Skeletal muscle cell (primary cell): Measurements from ENCODE around the gene HES2.

Experiments used
- DNase-seq: peaks from one replicate; pipeline ENCODE4 v3.0.0-alpha.2; 2010; ENCODE audit warnings: low read depth
- H3K4me3 ChIP-seq: 2 replicates; pipeline ENCODE4 v1.5.1; 2011; ENCODE audit warnings: low read depth, mild to moderate bottlenecking, control low read depth, low read length, moderate library complexity

HES2 gene

GRCh38 chr1:6423321-6423999, 3.7 kb upstream of the HES2 start:
- no peak for DNase-seq
- H3K4me3 ChIP-seq, result no peak overlapping the region

GRCh38 chr1:6421266-6421665, 1.5 kb upstream of the HES2 start:
- H3K4me3 ChIP-seq, result no peak overlapping the region
- no peak for DNase-seq

- no peak for DNase-seq
- peak overlapping the region; percentile 11 for H3K4me3 ChIP-seq
These were observed 829 bp upstream of the HES2 start for GRCh38 chr1:6420454-6421042.

GRCh38 chr1:6419397-6419803, 319 bp downstream of the HES2 start:
- DNase-seq, result no peak
- peak overlapping the region; percentile 28 for H3K4me3 ChIP-seq

GRCh38 chr1:6418668-6419396, 887 bp downstream of the HES2 start:
- H3K4me3 ChIP-seq, result no peak overlapping the region
- DNase-seq, result no peak

- H3K4me3 ChIP-seq, result no peak overlapping the region
- DNase-seq, result no peak
These were observed 1.6 kb downstream of the HES2 start for GRCh38 chr1:6417961-6418667.

- H3K4me3 ChIP-seq, result no peak overlapping the region
- no peak for DNase-seq
These were observed 2.8 kb downstream of the HES2 start for GRCh38 chr1:6416906-6417305.

GRCh38 chr1:6416295-6416656, 3.4 kb downstream of the HES2 start:
- no peak overlapping the region for H3K4me3 ChIP-seq
- DNase-seq, result no peak

GRCh38 chr1:6414881-6415626, 4.7 kb downstream of the HES2 start:
- H3K4me3 ChIP-seq, result no peak overlapping the region

GRCh38 chr1:6414443-6414844, 5.3 kb downstream of the HES2 start:
- peak overlapping the region; percentile 18 for H3K4me3 ChIP-seq
- DNase-seq, result no peak

More at GRCh38 chr1:6414881-6415626, 4.7 kb downstream of the HES2 start:
- DNase-seq, result no peak

- no peak overlapping the region for H3K4me3 ChIP-seq
- no peak for DNase-seq
These were observed 6.8 kb downstream of the HES2 start for GRCh38 chr1:6412896-6413295.

- H3K4me3 ChIP-seq, result no peak overlapping the region
- no peak for DNase-seq
These were observed 9.3 kb downstream of the HES2 start for GRCh38 chr1:6410248-6410893.

GRCh38 chr1:6409733-6410132, 10.0 kb downstream of the HES2 start:
- no peak overlapping the region for H3K4me3 ChIP-seq
- DNase-seq, result no peak

GRCh38 chr1:6409053-6409452, 10.7 kb downstream of the HES2 start:
- DNase-seq, result no peak
- no peak overlapping the region for H3K4me3 ChIP-seq

- DNase-seq, result no peak
- H3K4me3 ChIP-seq, result no peak overlapping the region
These were observed 11.7 kb downstream of the HES2 start for GRCh38 chr1:6408023-6408422.

- no peak overlapping the region for H3K4me3 ChIP-seq
- DNase-seq, result no peak
These were observed 18.0 kb downstream of the HES2 start for GRCh38 chr1:6401673-6402072.

GRCh38 chr1:6399294-6399693, 20.4 kb downstream of the HES2 start:
- no peak for DNase-seq
- H3K4me3 ChIP-seq, result no peak overlapping the region

- no peak for DNase-seq
These were observed 21.8 kb downstream of the HES2 start for GRCh38 chr1:6397844-6398441.

GRCh38 chr1:6396998-6397397, 22.7 kb downstream of the HES2 start:
- DNase-seq, result no peak
- no peak overlapping the region for H3K4me3 ChIP-seq

More at GRCh38 chr1:6397844-6398441, 21.8 kb downstream of the HES2 start:
- H3K4me3 ChIP-seq, result no peak overlapping the region
